SK-N-SH (cell line): ENCODE results near the gene FAM83D. TPM values are rescaled to one million over a fixed set of nuclear protein-coding genes. Genes with fewer than 3 reads are reported as not detected.

Experiments used
- CTCF ChIA-PET: fragments of 300-600, 350-600 bp; formaldehyde crosslinking; extraction: SDS; loops from one replicate; lab custom pipeline; 2021; lab: Yijun Ruan, JAX
- POLR2A ChIA-PET: fragments of 350-600 bp; sonication (Branson Sonifier 250); formaldehyde crosslinking; extraction: SDS; loops from one replicate; lab custom pipeline; 2020; ENCODE audit warnings: antibody characterized with exemption, inconsistent platforms; lab: Yijun Ruan, JAX
- DNase-seq: peaks from one replicate; pipeline ENCODE4 v3.0.0; 2012
- H2AFZ ChIP-seq: fragments of 200-600 bp; sonication (generic); 2 replicates; pipeline ENCODE4 v1.8.1; 2016; ENCODE audit warnings: antibody characterized with exemption, mild to moderate bottlenecking, low read depth
- H3F3A ChIP-seq: fragments of 200-600 bp; sonication (generic); replicated peaks from 2 replicates; pipeline ENCODE3; 2016; ENCODE audit warnings: antibody characterized with exemption, mild to moderate bottlenecking; ENCODE audit not compliant: insufficient read depth
- H3K27ac ChIP-seq, 2 experiments: fragments of 200-500 bp in 1 of 2; fragments of 200-600 bp in 1 of 2; sonication (Bioruptor generic) in 1 of 2; sonication (generic), shearing (Covaris generic) in 1 of 2; 2 replicates each; pipeline versions ENCODE4 v1.5.1 to v1.6.1; 2014 to 2016; ENCODE audit warnings: low read depth in 2 of 2, inconsistent platforms in 1 of 2, low read length in 1 of 2, mild to moderate bottlenecking in 1 of 2, mixed read lengths in 1 of 2
- H3K27me3 ChIP-seq: fragments of 200-600 bp; sonication (generic), shearing (Covaris generic); 2 replicates; pipeline ENCODE4 v1.6.1; 2016; ENCODE audit warnings: mixed run types; ENCODE audit not compliant: insufficient read depth
- H3K36me3 ChIP-seq, 2 experiments: fragments of 200-500 bp in 1 of 2; fragments of 200-600 bp in 1 of 2; sonication (Bioruptor generic) in 1 of 2; sonication (generic) in 1 of 2; replicated peaks in 1 of 2; 2 replicates each; pipeline versions ENCODE3 to v1.5.1; 2014 to 2016; ENCODE audit warnings: low read length in 1 of 2, mild to moderate bottlenecking in 1 of 2; ENCODE audit not compliant: insufficient read depth in 2 of 2, control insufficient read depth in 1 of 2
- H3K4me1 ChIP-seq, 2 experiments: fragments of 200-500 bp in 1 of 2; fragments of 200-600 bp in 1 of 2; sonication (Bioruptor generic) in 1 of 2; sonication (generic), shearing (Covaris generic) in 1 of 2; 2 replicates each; pipeline versions ENCODE4 v1.5.1 to v1.6.1; 2014 to 2016; ENCODE audit warnings: low read depth in 1 of 2, low read length in 1 of 2, mixed run types in 1 of 2; ENCODE audit not compliant: insufficient read depth in 2 of 2, control insufficient read depth in 1 of 2
- H3K4me2 ChIP-seq: fragments of 200-600 bp; sonication (generic), shearing (Covaris generic); 2 replicates; pipeline ENCODE4 v1.6.1; 2017; ENCODE audit warnings: mixed run types
- H3K4me3 ChIP-seq, 2 experiments: fragments of 200-500 bp in 1 of 2; fragments of 200-600 bp in 1 of 2; sonication (Bioruptor generic) in 1 of 2; sonication (generic), shearing (Covaris generic) in 1 of 2; 2 replicates each; pipeline versions ENCODE4 v1.5.1 to v1.8.1; 2014 to 2016; ENCODE audit warnings: low read depth in 2 of 2, inconsistent platforms in 1 of 2, low read length in 1 of 2, mild to moderate bottlenecking in 1 of 2, mixed read lengths in 1 of 2, moderate library complexity in 1 of 2
- H3K79me2 ChIP-seq: fragments of 200-600 bp; sonication (generic); 2 replicates; pipeline ENCODE4 v1.8.1; 2017; ENCODE audit warnings: mild to moderate bottlenecking; ENCODE audit not compliant: insufficient read depth
- H3K9ac ChIP-seq: fragments of 200-600 bp; sonication (generic); 2 replicates; pipeline ENCODE4 v1.6.1; 2017; ENCODE audit warnings: mixed run types
- H3K9me2 ChIP-seq: fragments of 200-600 bp; sonication (generic); 2 replicates; pipeline ENCODE4 v1.6.1; 2017; ENCODE audit warnings: mixed run types
- H3K9me3 ChIP-seq: fragments of 200-600 bp; sonication (generic); 2 replicates; pipeline ENCODE4 v1.6.1; 2017; ENCODE audit warnings: mixed run types, mild to moderate bottlenecking, moderate library complexity
- H4K20me1 ChIP-seq: fragments of 200-600 bp; sonication (generic); 2 replicates; pipeline ENCODE4 v1.6.1; 2017; ENCODE audit warnings: mild to moderate bottlenecking, mixed run types; ENCODE audit not compliant: insufficient read depth
- CTCF ChIP-seq: fragments of 200-600 bp; sonication (generic); IDR thresholded peaks from 2 replicates; pipeline ENCODE4 v1.6.1; 2017; ENCODE audit warnings: antibody characterized with exemption, mild to moderate bottlenecking, moderate library complexity
- EP300 ChIP-seq, 2 experiments: IDR thresholded peaks; 2 replicates each; pipeline versions ENCODE4 v1.4.0 to v1.6.1; 2012; ENCODE audit warnings: borderline replicate concordance in 1 of 2, low read depth in 1 of 2, low read length in 1 of 2
- FOSL2 ChIP-seq: IDR thresholded peaks from 2 replicates; pipeline ENCODE4 v1.4.0; 2012; ENCODE audit warnings: low read depth, mild to moderate bottlenecking, moderate library complexity, borderline replicate concordance
- GABPA ChIP-seq: IDR thresholded peaks from 2 replicates; pipeline ENCODE4 v1.4.0; 2012; ENCODE audit warnings: low read depth, mild to moderate bottlenecking
- JUND ChIP-seq: IDR thresholded peaks from 2 replicates; pipeline ENCODE4 v1.4.0; 2012
- MAX ChIP-seq: IDR thresholded peaks from 2 replicates; pipeline ENCODE4 v1.4.0; 2012; ENCODE audit warnings: low read depth
- RAD21 ChIP-seq: IDR thresholded peaks from 2 replicates; pipeline ENCODE4 v1.6.1; 2012; ENCODE audit warnings: mild to moderate bottlenecking, low read length
- RCOR1 ChIP-seq: fragments of 150-350 bp; IDR thresholded peaks from 2 replicates; pipeline ENCODE4 v1.6.1; 2017; ENCODE audit warnings: antibody characterized with exemption, low read length
- RFX5 ChIP-seq: IDR thresholded peaks from 2 replicates; pipeline ENCODE4 v1.6.1; 2012; ENCODE audit warnings: mild to moderate bottlenecking, improper control_type of control experiment, low read length
- SIN3A ChIP-seq: IDR thresholded peaks from 2 replicates; pipeline ENCODE4 v1.6.1; 2012; ENCODE audit warnings: low read depth, mild to moderate bottlenecking, low read length, moderate library complexity, borderline replicate concordance
- SMC3 ChIP-seq: IDR thresholded peaks from 2 replicates; pipeline ENCODE4 v1.6.1; 2012; ENCODE audit warnings: low read depth, low read length, improper control_type of control experiment
- TCF12 ChIP-seq: IDR thresholded peaks from 2 replicates; pipeline ENCODE4 v1.4.0; 2012
- USF2 ChIP-seq: fragments of 150-350 bp; IDR thresholded peaks from 2 replicates; pipeline ENCODE4 v1.6.1; 2017; ENCODE audit warnings: antibody characterized with exemption, low read length, low read depth, borderline replicate concordance
- YY1 ChIP-seq: IDR thresholded peaks from 2 replicates; pipeline ENCODE4 v1.4.0; 2012; ENCODE audit warnings: low read depth, mild to moderate bottlenecking
- WGBS: methylation state at CpG from one replicate; pipeline ENCODE4 v1.1.6; 2017; ENCODE audit warnings: low lambda C conversion rate; 5-methylcytosine and 5-hydroxymethylcytosine counted together
- polyA plus RNA-seq, 3 experiments: library from polyadenylated mRNA; depleted of rRNA; stranded (reverse); fragments of >200 nt; gene quantifications; 2 replicates each; pipeline ENCODE4 v1.2.3, GENCODE V29; 2012
- TF ChIP-seq, protein P1 (sequence below): fragments of 150-350 bp; IDR thresholded peaks from 2 replicates; pipeline ENCODE4 v1.6.1; 2016; ENCODE audit warnings: mild to moderate bottlenecking, low read depth, low read length
- TF ChIP-seq, protein P2 (sequence below): IDR thresholded peaks from 2 replicates; pipeline ENCODE4; 2012
- TF ChIP-seq, protein P3 (sequence below): IDR thresholded peaks from 2 replicates; pipeline ENCODE4 v1.6.1; 2012; ENCODE audit warnings: mild to moderate bottlenecking, low read depth, low read length, moderate library complexity

The FAM83D gene
- polyA plus RNA-seq, 1 of the 3 experiments (the other 2 are of a cell fraction), result 21.5 TPM

GRCh38 chr20:38979842-38980241 is 53.6 kb downstream of the FAM83D start:
- Histone ChIP-seq H2AFZ (no peak overlapping the region), H3K9me3 (no peaks in the 10 kb centered on the region), H3F3A (peaks cover 3% of the 10 kb centered on the region), H3K27ac (no peak overlapping the region), H3K4me2 (no peak overlapping the region), H3K9me2 (no peaks in the 10 kb centered on the region), H3K79me2 (peaks cover 35% of the 10 kb centered on the region), H3K4me1 (peaks cover 0 to 9% of the 10 kb centered on the region in 2 experiments; a peak in 2 of 4 replicates), H3K36me3 (peaks cover 13 to 14% of the 10 kb centered on the region in 2 experiments), H3K27me3 (no peaks in the 10 kb centered on the region), H3K4me3 (no peak overlapping the region), H4K20me1 (no peaks in the 10 kb centered on the region), H3K9ac (no peak overlapping the region)
- WGBS, result 98% methylated on average over 3 of the region's 3 CpGs
- ChIA-PET POLR2A (interaction anchor here (0.6 kb wide), 1 partner anchor 1708 kb away, joined by 3 read pairs; no protein-coding TSS in a partner anchor), CTCF (interaction anchor here (1.2 kb wide), 1 partner anchor 70 kb away, joined by 3 read pairs; no protein-coding TSS in a partner anchor)
- TF ChIP-seq JUND (no peak), USF2 (no peak), MAX (no peak), RFX5 (no peak), RAD21 (no peak), YY1 (no peak), EP300 (IDR thresholded peaks at IDR 0.05; ENCODE audit: borderline replicate concordance in 1 of 2, low read depth in 1 of 2, low read length in 1 of 2) (no peak), GABPA (no peak), SIN3A (no peak), SMC3 (no peak), FOSL2 (no peak), TCF12 (no peak), CTCF (no peak), RCOR1 (no peak)
- TF ChIP-seq, protein P1, sequence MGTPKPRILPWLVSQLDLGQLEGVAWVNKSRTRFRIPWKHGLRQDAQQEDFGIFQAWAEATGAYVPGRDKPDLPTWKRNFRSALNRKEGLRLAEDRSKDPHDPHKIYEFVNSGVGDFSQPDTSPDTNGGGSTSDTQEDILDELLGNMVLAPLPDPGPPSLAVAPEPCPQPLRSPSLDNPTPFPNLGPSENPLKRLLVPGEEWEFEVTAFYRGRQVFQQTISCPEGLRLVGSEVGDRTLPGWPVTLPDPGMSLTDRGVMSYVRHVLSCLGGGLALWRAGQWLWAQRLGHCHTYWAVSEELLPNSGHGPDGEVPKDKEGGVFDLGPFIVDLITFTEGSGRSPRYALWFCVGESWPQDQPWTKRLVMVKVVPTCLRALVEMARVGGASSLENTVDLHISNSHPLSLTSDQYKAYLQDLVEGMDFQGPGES, result no peak
- TF ChIP-seq, protein P2, sequence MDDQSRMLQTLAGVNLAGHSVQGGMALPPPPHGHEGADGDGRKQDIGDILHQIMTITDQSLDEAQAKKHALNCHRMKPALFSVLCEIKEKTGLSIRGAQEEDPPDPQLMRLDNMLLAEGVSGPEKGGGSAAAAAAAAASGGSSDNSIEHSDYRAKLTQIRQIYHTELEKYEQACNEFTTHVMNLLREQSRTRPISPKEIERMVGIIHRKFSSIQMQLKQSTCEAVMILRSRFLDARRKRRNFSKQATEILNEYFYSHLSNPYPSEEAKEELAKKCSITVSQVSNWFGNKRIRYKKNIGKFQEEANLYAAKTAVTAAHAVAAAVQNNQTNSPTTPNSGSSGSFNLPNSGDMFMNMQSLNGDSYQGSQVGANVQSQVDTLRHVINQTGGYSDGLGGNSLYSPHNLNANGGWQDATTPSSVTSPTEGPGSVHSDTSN, result no peak
- TF ChIP-seq, protein P3, sequence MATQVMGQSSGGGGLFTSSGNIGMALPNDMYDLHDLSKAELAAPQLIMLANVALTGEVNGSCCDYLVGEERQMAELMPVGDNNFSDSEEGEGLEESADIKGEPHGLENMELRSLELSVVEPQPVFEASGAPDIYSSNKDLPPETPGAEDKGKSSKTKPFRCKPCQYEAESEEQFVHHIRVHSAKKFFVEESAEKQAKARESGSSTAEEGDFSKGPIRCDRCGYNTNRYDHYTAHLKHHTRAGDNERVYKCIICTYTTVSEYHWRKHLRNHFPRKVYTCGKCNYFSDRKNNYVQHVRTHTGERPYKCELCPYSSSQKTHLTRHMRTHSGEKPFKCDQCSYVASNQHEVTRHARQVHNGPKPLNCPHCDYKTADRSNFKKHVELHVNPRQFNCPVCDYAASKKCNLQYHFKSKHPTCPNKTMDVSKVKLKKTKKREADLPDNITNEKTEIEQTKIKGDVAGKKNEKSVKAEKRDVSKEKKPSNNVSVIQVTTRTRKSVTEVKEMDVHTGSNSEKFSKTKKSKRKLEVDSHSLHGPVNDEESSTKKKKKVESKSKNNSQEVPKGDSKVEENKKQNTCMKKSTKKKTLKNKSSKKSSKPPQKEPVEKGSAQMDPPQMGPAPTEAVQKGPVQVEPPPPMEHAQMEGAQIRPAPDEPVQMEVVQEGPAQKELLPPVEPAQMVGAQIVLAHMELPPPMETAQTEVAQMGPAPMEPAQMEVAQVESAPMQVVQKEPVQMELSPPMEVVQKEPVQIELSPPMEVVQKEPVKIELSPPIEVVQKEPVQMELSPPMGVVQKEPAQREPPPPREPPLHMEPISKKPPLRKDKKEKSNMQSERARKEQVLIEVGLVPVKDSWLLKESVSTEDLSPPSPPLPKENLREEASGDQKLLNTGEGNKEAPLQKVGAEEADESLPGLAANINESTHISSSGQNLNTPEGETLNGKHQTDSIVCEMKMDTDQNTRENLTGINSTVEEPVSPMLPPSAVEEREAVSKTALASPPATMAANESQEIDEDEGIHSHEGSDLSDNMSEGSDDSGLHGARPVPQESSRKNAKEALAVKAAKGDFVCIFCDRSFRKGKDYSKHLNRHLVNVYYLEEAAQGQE, result no peak
- DNase-seq, result no peak
